K562 (cell line): ENCODE data around the gene NHS. TPM values are rescaled to one million over a fixed set of nuclear protein-coding genes. Genes with fewer than 3 reads are reported as not detected.

ENCODE experiments used
- ATAC-seq: fragments of 200-7000 bp; cut with Tn5 transposase; 3 replicates; pipeline ENCODE4 v1.9.1; 2020; ENCODE audit warnings: moderate library complexity
- BruUV-seq: library from RNA; stranded (reverse); fragments of 400-500 nt; replicated peaks from 2 replicates; lab custom pipeline; 2021; lab: Mats Ljungman, UMichigan
- CTCF ChIA-PET: fragments of 300-600 bp; formaldehyde crosslinking; extraction: SDS; loops from one replicate; lab custom pipeline; 2021; ENCODE audit warnings: low intra/inter-chr PET ratio; lab: Yijun Ruan, JAX
- POLR2A ChIA-PET: fragments of 300-600, 350-650 bp; sonication (Branson Sonifier 250); formaldehyde crosslinking; extraction: SDS; loops from one replicate; lab custom pipeline; 2021; ENCODE audit warnings: antibody characterized with exemption, inconsistent platforms; lab: Yijun Ruan, JAX
- DNase-seq, 4 experiments: peaks; one replicate each; pipeline versions ENCODE4 v3.0.0 to v3.0.0-alpha.2; 2011 to 2018; ENCODE audit warnings: low spot score in 3 of 4, mixed read lengths in 3 of 4; ENCODE audit errors: extremely low read depth in 1 of 4
- FAIRE-seq: peaks from 2 replicates; lab custom pipeline; 2011; peaks lifted over from hg19 to GRCh38; lab: Jason Lieb, UNC
- H2AFZ ChIP-seq: 2 replicates; pipeline ENCODE4 v1.6.0; 2011; ENCODE audit warnings: low read depth, low read length, control low read depth, inconsistent platforms
- H3K27ac ChIP-seq: fragments of 200-600 bp; 3 replicates; pipeline ENCODE4 v1.8.0; 2011; ENCODE audit warnings: low read depth, mild to moderate bottlenecking, control low read depth, inconsistent platforms, low read length, moderate library complexity, mixed read lengths; ENCODE audit errors: extremely low read depth
- H3K27me3 ChIP-seq, 2 experiments: fragments of 300-600 bp in 1 of 2; 2 replicates in 1 of 2; 3 replicates in 1 of 2; pipeline versions ENCODE4 v1.6.0 to v1.8.0; 2011; ENCODE audit warnings: inconsistent platforms in 2 of 2, low read length in 2 of 2, mild to moderate bottlenecking in 1 of 2, mixed read lengths in 1 of 2, moderate library complexity in 1 of 2; ENCODE audit not compliant: control insufficient read depth in 2 of 2, insufficient read depth in 2 of 2
- H3K36me3 ChIP-seq: fragments of 300-600 bp; 3 replicates; pipeline ENCODE4 v1.8.0; 2011; ENCODE audit warnings: mild to moderate bottlenecking, low read length, inconsistent platforms; ENCODE audit not compliant: control insufficient read depth, insufficient read depth
- H3K4me1 ChIP-seq, 2 experiments: fragments of 200-600 bp in 1 of 2; replicated peaks in 1 of 2; 2 replicates in 1 of 2; 3 replicates in 1 of 2; pipeline versions ENCODE4 v1.5.1 to v1.8.0; 2011; ENCODE audit warnings: inconsistent platforms in 2 of 2, low read length in 2 of 2, mild to moderate bottlenecking in 1 of 2, mixed read lengths in 1 of 2, moderate library complexity in 1 of 2; ENCODE audit not compliant: control insufficient read depth in 2 of 2, insufficient read depth in 2 of 2
- H3K4me2 ChIP-seq: 2 replicates; pipeline ENCODE4 v1.6.1; 2011; ENCODE audit warnings: low read length, control low read depth, inconsistent platforms, mixed read lengths; ENCODE audit not compliant: insufficient read depth
- H3K4me3 ChIP-seq: fragments of 200-600 bp; sonication (generic), shearing (Covaris generic); 2 replicates; pipeline ENCODE4 v1.5.1; 2016; ENCODE audit warnings: control low read depth, inconsistent platforms
- H3K79me2 ChIP-seq: fragments of 200-600 bp; 3 replicates; pipeline ENCODE4 v1.8.0; 2011; ENCODE audit warnings: low read length, inconsistent platforms; ENCODE audit not compliant: control insufficient read depth, insufficient read depth
- H3K9ac ChIP-seq, 2 experiments: 2 replicates each; pipeline versions ENCODE4 v1.6.0 to v1.6.1; 2011; ENCODE audit warnings: low read depth in 2 of 2, low read length in 2 of 2, control low read depth in 1 of 2, inconsistent platforms in 1 of 2, mild to moderate bottlenecking in 1 of 2, mixed read lengths in 1 of 2; ENCODE audit not compliant: insufficient read depth in 1 of 2
- H3K9me1 ChIP-seq: one replicate; pipeline ENCODE4 v1.6.0; 2011; ENCODE audit warnings: inconsistent platforms, mild to moderate bottlenecking, low read length, moderate library complexity; ENCODE audit not compliant: control insufficient read depth, insufficient read depth
- H3K9me3 ChIP-seq: replicated peaks from 2 replicates; pipeline ENCODE4 v1.5.1; 2011; ENCODE audit warnings: low read depth, low read length, inconsistent platforms; ENCODE audit not compliant: control insufficient read depth, insufficient read depth
- H4K20me1 ChIP-seq: replicated peaks from 2 replicates; pipeline ENCODE4 v1.6.1; 2011; ENCODE audit warnings: low read length, inconsistent platforms, mixed read lengths; ENCODE audit not compliant: control insufficient read depth, insufficient read depth
- CBFA2T3 ChIP-seq: fragments of 450-650 bp; IDR thresholded peaks from 2 replicates; pipeline ENCODE4 v1.6.1; 2017
- LCOR ChIP-seq: sonication (generic); formaldehyde crosslinking; IDR thresholded peaks from 2 replicates; pipeline ENCODE4 v1.8.0; 2022; ENCODE audit warnings: mild to moderate bottlenecking, missing genetic modification reagents
- NR2C2 ChIP-seq, 2 experiments: fragments of 200-800 bp in 1 of 2; sonication (Bioruptor generic) in 1 of 2; sonication (generic) in 1 of 2; formaldehyde crosslinking in 1 of 2; IDR thresholded peaks; 2 replicates each; pipeline versions ENCODE4 v1.6.1 to v1.8.0; 2016 to 2022; ENCODE audit warnings: mild to moderate bottlenecking in 1 of 2, missing compliant biosample characterization in 1 of 2, missing genetic modification characterization in 1 of 2, missing genetic modification reagents in 1 of 2
- NUFIP1 ChIP-seq: fragments of 450-650 bp; IDR thresholded peaks from 2 replicates; pipeline ENCODE4 v1.6.1; 2018; ENCODE audit not compliant: partially characterized antibody
- POLR2AphosphoS5 ChIP-seq: IDR thresholded peaks from 2 replicates; pipeline ENCODE4 v1.6.1; 2011; ENCODE audit warnings: mild to moderate bottlenecking, low read depth, low read length, moderate library complexity; ENCODE audit not compliant: control insufficient read depth, insufficient read depth
- RCOR1 ChIP-seq, 2 experiments: IDR thresholded peaks; 2 replicates each; pipeline ENCODE4 v1.6.1; 2012; ENCODE audit warnings: low read depth in 2 of 2, low read length in 2 of 2, borderline replicate concordance in 1 of 2, improper control_type of control experiment in 1 of 2
- SIX5 ChIP-seq, 2 experiments: IDR thresholded peaks; 2 replicates each; pipeline ENCODE4 v1.6.1; 2011; ENCODE audit warnings: low read length in 2 of 2, borderline replicate concordance in 1 of 2, low read depth in 1 of 2, mild to moderate bottlenecking in 1 of 2, moderate library complexity in 1 of 2; ENCODE audit not compliant: insufficient read depth in 1 of 2
- SMARCA5 ChIP-seq: fragments of 450-650 bp; IDR thresholded peaks from 2 replicates; pipeline ENCODE4 v1.6.1; 2016
- SPI1 ChIP-seq: IDR thresholded peaks from 2 replicates; pipeline ENCODE4 v1.6.1; 2011; ENCODE audit warnings: low read depth, low read length, control low read depth, borderline replicate concordance
- ZFP1 ChIP-seq: fragments of 450-650 bp; formaldehyde crosslinking; IDR thresholded peaks from 2 replicates; pipeline ENCODE4 v1.4.0; 2020; ENCODE audit warnings: mild to moderate bottlenecking, mixed read lengths
- WGBS: fragments of 100-300 bp; shearing (Covaris generic); methylation state at CpG from one replicate; pipeline ENCODE4 v1.1.6; 2016; ENCODE audit warnings: low coverage, mixed read lengths; ENCODE audit not compliant: insufficient coverage; ENCODE audit errors: missing lambda C conversion rate; 5-methylcytosine and 5-hydroxymethylcytosine counted together
- in situ Hi-C: fragments of 300-500 bp; cut with MboI; formaldehyde crosslinking; loops from 4 replicates; pipeline ENCODE4 v1.15.0; 2018; ENCODE audit warnings: inconsistent platforms, mixed read lengths
- intact Hi-C: fragments of 100-400 bp; cut with micrococcal nuclease; formaldehyde crosslinking; loops from 2 replicates; pipeline ENCODE4 v1.14.2; 2022
- polyA plus RNA-seq, 8 experiments: library from polyadenylated mRNA; depleted of rRNA in 4 of 8; stranded (reverse) in 5 of 8; unstranded in 3 of 8; fragments of >200 nt; fragmentation: Nextera tagmentation in 2 of 8; fragmentation: Illumina TruSeq in 1 of 8; extraction: Ambion mirVana in 2 of 8; extraction: Trizol in 1 of 8; gene quantifications; 2 replicates each; pipeline versions ENCODE4 v1.2.1 to v1.2.3, GENCODE V29; 2011 to 2014; ENCODE audit warnings: inconsistent platforms in 1 of 8, missing spikeins in 1 of 8
- total RNA-seq, 7 experiments: library from RNA; depleted of rRNA in 6 of 7; stranded (reverse); fragments of >200 nt in 6 of 7; fragmentation: Illumina TruSeq in 2 of 7; extraction: Trizol in 2 of 7; gene quantifications; 2 replicates each; pipeline versions ENCODE4 v1.2.1 to v1.2.3, GENCODE V29; 2011 to 2021; ENCODE audit warnings: low replicate concordance in 1 of 7
- TF ChIP-seq, protein P1 (sequence below): fragments of 450-650 bp; IDR thresholded peaks from one replicate; pipeline ENCODE4 v1.6.1; 2018; ENCODE audit warnings: mild to moderate bottlenecking, moderate library complexity; ENCODE audit not compliant: partially characterized antibody
- TF ChIP-seq, protein P2 (sequence below): fragments of 450-650 bp; IDR thresholded peaks from 2 replicates; pipeline ENCODE4 v1.6.1; 2016; ENCODE audit warnings: low read depth, mild to moderate bottlenecking, moderate library complexity
- TF ChIP-seq, protein P3 (sequence below): fragments of 450-650 bp; IDR thresholded peaks from 2 replicates; pipeline ENCODE4 v1.7.1; 2018; ENCODE audit warnings: mild to moderate bottlenecking, low read depth; ENCODE audit not compliant: partially characterized antibody
- TF ChIP-seq, protein P4 (sequence below): sonication (generic); formaldehyde crosslinking; IDR thresholded peaks from 2 replicates; pipeline ENCODE4 v1.5.0; 2020; ENCODE audit warnings: missing genetic modification reagents

NHS gene
- total and polyA plus RNA-seq, 9 of the 15 experiments (the other 6 are each of a cell fraction or from before 2014, with no cell fraction given), result 0.02 TPM; not detected in 8

DNA sequence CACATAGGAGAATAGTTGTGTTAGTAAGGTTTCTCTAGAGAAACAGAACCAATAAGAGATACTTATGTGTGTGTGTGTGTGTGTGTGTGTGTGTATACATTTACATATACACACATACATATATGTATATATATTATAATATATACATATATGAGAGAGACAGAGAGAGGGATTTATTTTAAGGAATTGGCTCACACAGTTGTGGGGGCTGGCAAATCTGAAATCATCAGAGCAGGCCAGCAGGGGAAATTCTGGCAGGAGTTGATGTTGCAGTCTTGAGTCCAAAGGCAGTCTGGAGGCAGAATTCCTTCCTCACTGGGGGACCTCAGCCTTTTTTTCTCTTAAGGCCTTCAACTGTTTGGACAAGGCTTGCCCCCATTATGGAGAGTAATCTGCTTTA is 38.6 kb upstream of the NHS start (continued):
- TF ChIP-seq NR2C2 (CRISPR knock-in tag; IDR thresholded peaks at IDR 0.05) (no peak), NR2C2 (tag; IDR thresholded peaks at IDR 0.05) (no peak), RCOR1 (IDR thresholded peaks at IDR 0.05; ENCODE audit: borderline replicate concordance in 1 of 2, low read depth in 2 of 2, low read length in 2 of 2) (no peak), POLR2AphosphoS5 (no peak), SPI1 (no peak), SMARCA5 (no peak), NUFIP1 (no peak), LCOR (CRISPR knock-in tag) (no peak)
- TF ChIP-seq, protein P1, sequence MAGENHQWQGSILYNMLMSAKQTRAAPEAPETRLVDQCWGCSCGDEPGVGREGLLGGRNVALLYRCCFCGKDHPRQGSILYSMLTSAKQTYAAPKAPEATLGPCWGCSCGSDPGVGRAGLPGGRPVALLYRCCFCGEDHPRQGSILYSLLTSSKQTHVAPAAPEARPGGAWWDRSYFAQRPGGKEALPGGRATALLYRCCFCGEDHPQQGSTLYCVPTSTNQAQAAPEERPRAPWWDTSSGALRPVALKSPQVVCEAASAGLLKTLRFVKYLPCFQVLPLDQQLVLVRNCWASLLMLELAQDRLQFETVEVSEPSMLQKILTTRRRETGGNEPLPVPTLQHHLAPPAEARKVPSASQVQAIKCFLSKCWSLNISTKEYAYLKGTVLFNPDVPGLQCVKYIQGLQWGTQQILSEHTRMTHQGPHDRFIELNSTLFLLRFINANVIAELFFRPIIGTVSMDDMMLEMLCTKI, result no peak

DNA sequence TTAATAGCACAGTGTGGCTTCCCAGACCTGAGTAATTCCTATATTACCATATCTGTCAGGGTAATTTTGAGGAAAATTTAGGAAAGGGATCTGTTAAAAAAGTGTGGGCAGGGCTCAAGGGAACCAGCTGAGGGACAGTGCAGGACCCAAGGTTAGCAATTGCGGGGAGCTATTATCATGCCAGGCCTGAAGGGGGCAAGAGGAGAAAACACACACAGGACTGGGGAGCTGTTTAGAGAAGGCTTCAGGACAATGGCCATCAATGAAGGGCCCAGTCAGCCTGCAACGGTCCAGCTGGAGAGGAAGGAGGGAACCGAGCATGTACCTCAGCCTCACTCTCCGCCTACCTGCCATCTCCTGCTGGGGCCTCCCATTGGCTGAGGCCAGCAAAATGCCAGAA is 19.0 kb upstream of the NHS start:
- intact Hi-C loops (no loop called here), in situ Hi-C loops (no loop called here)
- Histone ChIP-seq H3K9me3 (no peaks in the 10 kb centered on the region), H3K4me1 (no peaks in the 10 kb centered on the region), H2AFZ (no peak overlapping the region), H3K9me1 (no peaks in the 10 kb centered on the region), H3K4me2 (no peak overlapping the region), H3K27ac (no peak overlapping the region), H3K27me3 (no peaks in the 10 kb centered on the region), H4K20me1 (no peaks in the 10 kb centered on the region), H3K79me2 (no peaks in the 10 kb centered on the region), H3K36me3 (no peaks in the 10 kb centered on the region), H3K4me3 (no peak overlapping the region), H3K9ac (no peak overlapping the region)
- no peak for FAIRE-seq
- POLR2A ChIA-PET, result no interaction called here
- 0% methylated on average over 3 of the region's 4 CpGs for WGBS
- DNase-seq, result no peak
- ATAC-seq, result no peak
- CTCF ChIA-PET, result no interaction called here
- BruUV-seq, result no TSS peak
- TF ChIP-seq, protein P2, sequence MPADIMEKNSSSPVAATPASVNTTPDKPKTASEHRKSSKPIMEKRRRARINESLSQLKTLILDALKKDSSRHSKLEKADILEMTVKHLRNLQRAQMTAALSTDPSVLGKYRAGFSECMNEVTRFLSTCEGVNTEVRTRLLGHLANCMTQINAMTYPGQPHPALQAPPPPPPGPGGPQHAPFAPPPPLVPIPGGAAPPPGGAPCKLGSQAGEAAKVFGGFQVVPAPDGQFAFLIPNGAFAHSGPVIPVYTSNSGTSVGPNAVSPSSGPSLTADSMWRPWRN, result no peak
- TF ChIP-seq, protein P3, sequence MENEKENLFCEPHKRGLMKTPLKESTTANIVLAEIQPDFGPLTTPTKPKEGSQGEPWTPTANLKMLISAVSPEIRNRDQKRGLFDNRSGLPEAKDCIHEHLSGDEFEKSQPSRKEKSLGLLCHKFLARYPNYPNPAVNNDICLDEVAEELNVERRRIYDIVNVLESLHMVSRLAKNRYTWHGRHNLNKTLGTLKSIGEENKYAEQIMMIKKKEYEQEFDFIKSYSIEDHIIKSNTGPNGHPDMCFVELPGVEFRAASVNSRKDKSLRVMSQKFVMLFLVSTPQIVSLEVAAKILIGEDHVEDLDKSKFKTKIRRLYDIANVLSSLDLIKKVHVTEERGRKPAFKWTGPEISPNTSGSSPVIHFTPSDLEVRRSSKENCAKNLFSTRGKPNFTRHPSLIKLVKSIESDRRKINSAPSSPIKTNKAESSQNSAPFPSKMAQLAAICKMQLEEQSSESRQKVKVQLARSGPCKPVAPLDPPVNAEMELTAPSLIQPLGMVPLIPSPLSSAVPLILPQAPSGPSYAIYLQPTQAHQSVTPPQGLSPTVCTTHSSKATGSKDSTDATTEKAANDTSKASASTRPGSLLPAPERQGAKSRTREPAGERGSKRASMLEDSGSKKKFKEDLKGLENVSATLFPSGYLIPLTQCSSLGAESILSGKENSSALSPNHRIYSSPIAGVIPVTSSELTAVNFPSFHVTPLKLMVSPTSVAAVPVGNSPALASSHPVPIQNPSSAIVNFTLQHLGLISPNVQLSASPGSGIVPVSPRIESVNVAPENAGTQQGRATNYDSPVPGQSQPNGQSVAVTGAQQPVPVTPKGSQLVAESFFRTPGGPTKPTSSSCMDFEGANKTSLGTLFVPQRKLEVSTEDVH, result no peak
- TF ChIP-seq ZFP1 (CRISPR knock-in tag) (no peak), CBFA2T3 (no peak), SIX5 (IDR thresholded peaks at IDR 0.05; ENCODE audit: borderline replicate concordance in 1 of 2, insufficient read depth in 1 of 2, low read depth in 1 of 2, low read length in 2 of 2) (no peak)
- TF ChIP-seq, protein P4, sequence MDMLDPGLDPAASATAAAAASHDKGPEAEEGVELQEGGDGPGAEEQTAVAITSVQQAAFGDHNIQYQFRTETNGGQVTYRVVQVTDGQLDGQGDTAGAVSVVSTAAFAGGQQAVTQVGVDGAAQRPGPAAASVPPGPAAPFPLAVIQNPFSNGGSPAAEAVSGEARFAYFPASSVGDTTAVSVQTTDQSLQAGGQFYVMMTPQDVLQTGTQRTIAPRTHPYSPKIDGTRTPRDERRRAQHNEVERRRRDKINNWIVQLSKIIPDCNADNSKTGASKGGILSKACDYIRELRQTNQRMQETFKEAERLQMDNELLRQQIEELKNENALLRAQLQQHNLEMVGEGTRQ (CRISPR knock-in tag), result no peak
